ENCODE results near the gene WFS1.

Gene WFS1

DNA sequence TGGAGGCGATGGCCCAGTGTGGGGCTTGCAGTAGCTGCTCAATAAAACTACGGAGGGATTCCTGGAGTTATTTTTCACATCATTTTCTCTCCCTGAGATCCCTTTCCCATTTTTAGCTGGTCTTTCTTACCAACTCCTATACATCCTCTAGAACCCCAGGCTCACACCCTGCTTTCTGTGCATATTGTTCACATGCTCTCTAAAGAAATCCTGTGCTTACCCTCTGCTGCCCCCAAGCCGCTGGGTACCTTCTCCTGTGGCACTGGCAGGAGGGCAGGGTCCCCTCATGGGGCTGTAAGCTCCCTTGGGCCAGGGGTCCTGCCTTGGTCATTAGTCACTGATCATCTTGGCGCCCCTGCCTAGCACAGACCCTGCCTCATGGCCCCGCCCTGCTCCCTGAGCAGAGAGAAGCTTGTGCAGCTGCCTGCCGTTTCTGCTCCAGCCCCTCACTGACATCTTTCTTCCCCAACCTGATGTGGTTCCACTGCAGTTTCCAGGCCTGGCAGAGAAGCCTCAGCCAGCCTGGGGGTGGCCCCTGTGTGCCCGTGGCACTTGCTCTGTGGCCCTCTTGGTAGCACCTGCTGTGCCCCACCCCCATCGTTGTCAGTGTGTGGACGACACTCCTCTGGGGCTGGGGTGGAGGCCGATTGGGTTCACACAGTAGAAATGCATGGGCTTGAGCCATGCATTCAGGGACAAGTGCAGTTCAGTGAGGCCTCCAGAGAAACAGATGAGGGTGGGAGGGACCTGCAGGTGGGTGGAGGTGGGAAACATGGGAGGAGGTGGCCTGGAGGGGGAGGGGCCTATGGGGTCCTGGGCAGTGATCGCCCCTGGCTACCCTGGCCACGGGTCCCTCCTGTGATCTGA lies 69.5 kb downstream of the WFS1 start:
- no peak for DNase-seq (ENCODE audit: low read depth, low spot score)

DNA sequence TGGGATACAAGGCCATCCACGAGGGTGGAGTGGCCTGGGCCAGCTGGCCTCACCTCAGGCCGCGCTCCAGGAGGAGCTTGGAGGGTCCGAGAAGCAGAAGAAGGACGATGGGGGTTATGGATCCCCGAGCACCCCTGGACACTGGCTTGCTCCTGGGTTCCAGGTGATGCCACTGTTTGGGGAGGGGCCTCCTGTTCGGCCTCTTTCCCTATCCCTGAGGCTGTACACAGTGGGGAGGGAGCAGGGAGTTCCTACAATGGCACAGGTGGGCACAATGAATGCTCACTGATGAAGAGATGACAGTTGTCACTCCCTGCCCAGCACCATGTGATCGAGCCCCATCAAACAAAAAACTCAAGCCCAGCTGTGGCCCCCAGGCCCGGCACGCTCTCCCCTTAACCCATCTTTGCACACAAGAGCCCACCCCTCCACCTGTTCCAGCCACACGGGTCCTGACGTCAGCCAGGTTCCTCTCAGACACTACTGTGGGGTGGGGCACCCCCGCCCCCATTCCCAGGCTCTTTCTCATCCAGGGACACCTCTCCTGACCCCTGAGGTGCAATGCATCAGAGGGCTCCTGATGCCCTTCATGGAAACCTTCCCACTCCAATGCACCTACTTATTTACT lies 70.3 kb downstream of the WFS1 start:
- no peak for DNase-seq (ENCODE audit: low read depth, low spot score)

DNA sequence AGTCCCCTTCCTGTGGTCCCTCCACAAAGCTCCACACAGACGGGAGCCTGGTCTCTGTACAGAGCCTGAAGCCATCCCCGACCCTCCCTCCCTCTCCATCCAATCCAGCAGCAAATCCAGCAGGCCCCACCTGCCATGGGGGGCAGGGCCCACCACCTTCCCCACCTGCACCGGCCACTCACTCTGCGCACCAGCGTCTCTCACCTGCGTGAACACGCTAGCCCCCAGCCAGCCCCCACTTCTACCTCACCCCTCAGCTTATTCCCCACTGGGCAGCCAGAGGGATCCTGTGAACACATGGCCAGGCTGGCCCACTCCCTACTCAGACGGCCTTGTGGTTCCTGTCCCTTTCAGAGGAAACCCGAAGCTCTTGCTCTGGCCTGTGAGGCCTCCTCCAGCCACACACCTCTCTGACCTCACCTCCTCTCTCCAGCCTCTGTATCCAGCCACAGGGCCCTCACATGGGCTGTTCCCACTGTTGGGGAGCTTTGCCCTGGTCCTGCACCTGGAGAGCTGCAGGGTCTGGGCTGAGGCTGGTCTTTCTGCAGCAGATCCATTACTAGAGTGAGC lies 70.9 kb downstream of the WFS1 start:
- DNase-seq (ENCODE audit: low read depth, low spot score), result no peak

DNA sequence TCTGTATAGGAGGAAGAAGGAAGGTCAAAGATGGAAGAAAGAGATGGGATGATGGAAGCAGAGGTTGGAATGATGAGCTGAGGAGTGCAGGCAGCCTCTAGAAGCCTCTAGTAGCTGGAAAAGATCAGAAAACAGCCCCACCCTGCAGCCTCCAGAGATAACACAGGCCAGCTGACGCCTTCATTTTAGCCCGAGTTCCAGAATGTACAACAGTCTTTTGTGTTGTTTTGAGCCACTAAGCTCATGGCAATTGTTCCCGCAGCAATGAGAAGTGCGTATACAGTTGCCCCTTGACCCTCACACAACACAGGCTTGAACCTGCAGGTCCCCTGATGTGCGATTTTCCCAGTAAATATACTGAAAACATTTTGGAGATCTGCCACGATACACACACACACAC lies 72.0 kb downstream of the WFS1 start:
- no peak for DNase-seq (ENCODE audit: low read depth, low spot score)

DNA sequence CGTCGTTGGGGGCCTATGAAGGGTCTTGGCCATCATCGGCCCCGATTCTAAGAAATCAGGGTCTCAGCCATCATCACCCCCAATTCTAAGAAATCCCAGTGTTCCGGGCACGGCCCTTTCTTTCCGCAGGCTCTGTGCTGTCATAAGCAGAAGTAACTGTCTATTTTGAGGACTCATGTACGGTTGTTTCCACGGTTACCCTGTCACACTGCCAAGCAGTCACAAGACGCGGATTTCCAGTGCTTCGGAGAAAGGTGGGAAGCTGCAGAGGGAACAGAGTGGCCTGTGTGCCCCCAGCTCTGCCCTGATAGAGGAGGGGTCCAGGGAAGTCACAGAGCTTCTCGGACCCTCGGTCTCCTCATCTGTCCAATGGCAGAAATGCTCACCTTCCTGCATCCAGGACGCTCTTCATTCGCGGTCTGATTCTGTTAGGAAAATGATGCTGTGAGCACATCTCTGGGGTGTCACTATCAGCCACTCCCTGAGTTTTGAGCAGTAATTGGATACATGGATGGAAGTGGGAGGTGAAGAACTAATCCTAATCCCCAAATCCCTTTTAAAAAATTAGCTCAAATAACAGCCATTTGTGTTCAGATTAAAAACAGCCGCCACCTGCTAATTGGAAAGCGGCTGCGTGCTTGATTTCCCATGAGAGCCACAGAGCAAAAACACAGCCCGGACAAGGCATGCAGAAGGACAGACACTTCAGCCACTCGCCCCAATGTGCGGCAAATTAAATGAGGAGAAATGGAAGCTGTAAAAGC lies 73.1 kb downstream of the WFS1 start:
- DNase-seq (ENCODE audit: low read depth, low spot score), result no peak

DNA sequence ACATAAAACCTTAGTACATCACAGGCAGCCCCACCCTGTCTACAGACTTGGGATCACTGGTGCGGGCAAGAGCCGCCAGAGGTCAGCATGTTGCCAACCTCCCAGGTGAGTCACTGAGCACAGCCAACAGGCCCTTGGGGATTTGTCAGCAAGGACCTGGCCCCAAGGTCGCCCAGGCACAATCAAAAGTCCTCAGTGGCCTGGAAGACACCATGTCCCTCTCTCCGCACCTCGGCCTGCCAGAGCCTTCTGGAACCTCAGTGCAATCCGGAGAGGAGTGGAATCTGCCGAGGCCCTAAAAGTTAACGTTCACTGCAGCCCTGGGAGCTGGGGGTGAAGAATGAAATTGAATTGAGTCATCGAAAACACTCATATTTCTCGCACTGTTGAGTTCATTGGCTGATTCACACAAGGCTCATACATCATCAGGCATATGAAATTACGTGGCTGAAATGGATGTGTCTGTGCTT lies 74.3 kb downstream of the WFS1 start:
- DNase-seq (ENCODE audit: low read depth, low spot score), result peak; percentile 50

DNA sequence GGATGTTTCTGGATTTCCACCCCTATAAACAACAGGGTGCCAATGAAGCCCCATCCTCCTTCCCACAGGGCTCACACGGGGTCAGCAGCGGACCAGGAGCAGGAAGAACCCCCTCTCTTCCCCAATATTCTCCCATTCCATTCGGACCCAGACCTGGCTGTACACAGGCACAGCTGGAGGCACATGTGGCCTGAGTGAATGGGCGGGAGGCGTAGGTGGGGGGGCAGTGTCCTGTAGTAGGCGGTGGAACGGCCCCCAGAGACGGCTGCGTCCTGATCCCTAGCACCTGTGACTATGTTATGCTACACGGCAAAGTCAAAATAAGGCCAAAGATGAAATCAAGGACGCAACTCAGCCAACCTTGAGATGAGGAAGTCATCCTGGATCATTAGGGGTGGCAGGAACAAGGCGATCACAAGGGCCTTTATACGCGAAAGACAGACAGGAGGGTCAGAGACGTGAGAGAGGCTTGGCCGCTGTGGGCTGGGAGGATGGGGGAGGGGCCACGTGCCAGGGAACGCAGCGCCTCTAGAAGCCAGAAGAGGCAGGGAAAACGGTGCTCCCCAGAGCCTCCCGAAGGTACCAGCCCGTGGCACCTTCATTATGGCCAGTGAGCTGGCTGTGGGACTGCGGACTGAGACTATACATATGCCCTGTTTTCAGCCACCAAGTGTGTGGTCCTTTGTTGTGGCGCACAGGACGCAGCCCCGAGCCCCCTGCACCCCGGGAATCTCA lies 75.6 kb downstream of the WFS1 start:
- no peak for DNase-seq (ENCODE audit: low read depth, low spot score)

DNA sequence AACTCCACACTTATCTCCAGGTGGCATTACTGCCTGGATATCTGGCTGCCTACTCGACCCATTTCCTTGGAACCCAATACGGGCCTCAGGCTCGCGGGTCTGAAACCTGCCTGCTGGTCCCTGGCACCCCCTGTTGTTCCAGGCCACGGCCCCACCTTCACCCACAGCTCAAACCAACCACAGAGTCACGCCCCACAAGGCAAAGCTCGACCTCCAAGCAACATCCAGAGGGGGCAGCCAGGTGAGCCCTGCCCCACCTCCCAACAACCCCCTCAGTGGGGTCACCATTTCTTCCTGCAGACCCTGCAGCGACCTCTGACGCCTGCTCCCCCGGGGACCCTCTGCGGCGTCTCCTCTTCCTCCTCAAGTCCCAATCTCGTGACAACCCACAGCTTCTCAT lies 76.2 kb downstream of the WFS1 start:
- DNase-seq (ENCODE audit: low read depth, low spot score), result no peak

DNA sequence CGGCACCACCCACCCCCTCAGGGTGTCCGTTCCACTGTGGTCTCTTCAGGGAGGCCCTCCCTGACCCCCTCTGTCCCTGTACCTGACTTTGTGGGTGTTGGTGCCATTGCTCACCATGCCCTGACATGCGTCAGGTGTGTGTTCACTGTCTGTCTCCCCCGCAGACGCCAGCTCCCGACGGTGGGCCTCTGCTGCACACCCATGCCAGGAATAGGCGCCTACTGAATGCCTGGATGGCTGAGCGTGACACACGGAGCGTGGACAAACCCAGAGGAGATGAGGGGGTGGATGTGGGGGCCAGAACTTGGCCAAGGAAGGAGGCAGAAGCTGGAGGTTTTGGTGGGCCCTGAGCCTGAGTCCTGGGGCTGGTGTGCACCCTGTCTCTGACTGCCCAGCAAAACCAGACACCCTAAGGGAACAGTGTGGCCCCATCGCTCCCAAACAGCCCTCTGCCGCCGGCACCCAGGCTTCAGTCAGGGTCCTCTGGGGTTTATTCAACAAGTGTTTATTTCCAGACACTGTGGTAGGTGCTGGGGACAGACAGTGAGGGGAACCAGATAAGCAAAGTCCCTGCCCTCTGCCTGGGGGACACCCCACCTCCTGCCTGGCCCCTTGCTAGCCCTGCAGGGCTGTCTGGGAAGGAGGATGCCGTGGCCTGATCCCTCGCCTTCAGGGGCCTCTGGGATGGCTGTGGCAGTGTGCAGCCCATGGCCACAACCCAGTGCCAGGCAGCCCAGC lies 76.9 kb downstream of the WFS1 start:
- no peak for DNase-seq (ENCODE audit: low read depth, low spot score)

DNA sequence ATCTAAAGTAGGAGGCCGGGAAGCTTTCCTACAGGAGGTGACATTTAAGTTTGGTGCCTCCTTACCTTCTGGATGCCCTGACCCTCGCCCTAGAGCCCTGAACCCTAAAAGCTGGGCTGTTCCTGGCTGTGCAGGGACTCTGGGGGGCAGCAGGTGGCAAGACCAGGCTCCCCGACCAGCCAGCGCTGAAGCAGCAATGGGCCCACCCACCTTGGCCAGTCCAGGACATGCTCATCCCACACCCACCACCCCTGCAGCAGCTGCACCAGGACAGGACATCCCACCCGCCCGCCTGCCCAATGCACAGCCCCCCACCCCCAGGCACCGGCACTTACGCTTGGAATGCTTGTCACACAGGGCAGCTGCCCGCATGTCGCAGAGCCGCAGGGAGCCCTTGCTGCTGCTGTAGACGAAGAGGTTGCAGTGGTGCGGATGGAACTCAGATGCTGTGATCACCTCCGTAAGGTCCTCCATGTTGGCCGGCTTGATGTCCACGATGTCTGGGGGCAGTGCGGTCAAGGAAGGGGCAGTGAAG lies 77.9 kb downstream of the WFS1 start:
- DNase-seq (ENCODE audit: low read depth, low spot score), result no peak

DNA sequence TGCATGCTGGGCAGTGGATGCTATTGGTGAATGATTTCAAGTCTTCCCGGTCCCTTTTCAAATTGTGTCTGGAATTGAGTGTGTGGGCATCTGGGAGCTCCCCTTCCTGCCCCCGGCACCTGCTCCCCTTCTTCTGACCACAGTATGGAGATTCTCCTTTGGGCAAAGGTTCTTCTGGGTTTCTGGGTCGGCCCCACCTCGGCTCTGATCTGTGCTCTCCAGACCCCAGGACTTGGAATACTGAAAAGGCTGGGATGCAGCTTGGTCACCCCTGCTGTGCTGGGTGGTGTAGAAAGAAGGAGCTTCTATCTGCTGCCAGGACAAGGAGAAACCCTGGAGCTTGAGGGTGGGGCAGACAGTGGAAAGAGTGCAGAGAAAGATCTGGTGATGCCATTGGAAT lies 78.8 kb downstream of the WFS1 start:
- no peak for DNase-seq (ENCODE audit: low read depth, low spot score)

DNA sequence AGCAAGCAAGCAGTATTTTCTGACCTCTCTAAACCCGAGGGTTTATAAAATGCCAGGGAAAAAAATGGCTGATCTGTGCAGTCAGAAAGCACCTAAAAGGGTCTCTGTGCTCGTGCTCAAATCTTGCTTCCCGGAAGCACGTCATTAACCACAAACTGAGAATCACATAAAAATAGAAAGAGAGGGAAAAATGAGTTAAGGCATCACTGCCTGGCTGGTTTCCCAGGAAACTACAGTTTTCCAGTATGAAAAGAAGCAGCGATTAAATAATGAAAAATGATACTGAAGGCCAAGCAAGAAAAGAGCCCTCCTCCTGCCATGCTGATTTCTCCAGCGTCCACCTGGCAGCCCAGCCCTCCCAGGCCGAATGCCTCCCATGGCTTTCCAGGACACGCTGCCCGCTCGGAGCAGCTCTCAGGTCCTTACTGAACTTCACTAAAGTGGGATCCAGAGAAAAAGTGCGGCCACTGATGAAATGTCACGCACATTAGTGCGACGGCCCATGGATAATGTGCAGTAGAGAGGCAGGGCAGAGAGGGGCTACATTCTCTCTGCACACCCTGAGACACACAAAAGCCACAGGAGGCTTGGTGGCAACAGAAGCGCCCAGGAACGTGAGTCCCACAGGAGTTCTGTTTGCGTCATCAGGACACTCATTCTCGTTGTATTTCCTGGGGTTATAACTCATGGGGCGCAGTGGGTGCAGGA lies 80.4 kb downstream of the WFS1 start:
- no peak for DNase-seq (ENCODE audit: low read depth, low spot score)

DNA sequence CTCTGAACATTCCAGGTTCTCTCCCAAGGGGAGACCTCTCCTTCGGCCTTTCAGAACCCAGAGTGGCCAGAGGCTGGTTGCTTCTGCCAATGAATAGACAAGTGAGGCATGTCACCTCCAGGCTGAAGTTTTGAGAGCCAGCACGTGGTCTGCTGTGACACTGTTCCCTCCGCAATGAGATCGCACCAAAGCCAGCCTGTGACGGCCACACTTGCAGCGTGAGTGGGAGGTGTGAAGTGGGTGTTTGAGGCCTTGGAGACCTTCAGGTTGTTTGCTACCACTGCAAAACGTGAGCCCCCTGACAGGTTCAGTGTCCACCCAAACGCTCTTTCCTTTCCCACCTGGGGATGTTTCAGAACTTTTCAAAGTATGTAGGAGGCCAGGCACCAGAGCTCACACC lies 81.0 kb downstream of the WFS1 start:
- DNase-seq (ENCODE audit: low read depth, low spot score), result no peak

DNA sequence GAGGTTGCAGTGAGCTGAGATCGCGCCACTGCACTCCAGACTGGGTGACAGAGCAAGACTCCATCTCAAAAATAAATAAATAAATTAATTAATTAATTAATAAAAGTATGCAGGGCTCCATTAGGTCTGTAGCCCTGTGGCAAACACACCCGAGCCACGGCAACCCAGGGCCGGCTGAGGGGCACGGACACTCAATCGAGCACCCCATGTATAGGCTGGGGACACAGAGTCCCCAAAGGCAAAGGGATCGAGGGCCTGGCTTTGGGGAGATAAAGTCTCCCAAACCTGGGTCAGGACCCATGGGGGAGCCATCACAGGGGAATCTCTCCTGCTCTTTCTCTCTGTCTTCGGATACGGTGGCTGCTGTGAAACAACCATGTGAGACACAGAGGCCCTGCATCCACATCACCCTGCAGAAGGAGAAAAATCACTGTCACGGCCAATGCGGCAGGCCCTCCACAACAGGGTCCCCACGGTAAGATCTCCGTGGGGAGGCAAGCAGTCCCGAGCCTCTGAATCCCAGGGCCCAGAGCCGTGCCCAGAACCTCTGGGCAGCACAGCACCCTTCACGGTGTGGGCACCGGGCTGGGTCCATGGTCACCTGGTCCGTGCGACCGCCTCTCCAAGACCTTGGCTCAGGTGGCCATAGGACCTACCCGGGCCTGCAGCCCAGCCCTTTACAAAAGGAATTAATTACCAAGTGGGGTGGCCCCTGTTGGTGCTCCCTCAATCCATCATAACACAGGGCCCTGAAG lies 81.8 kb downstream of the WFS1 start:
- no peak for DNase-seq (ENCODE audit: low read depth, low spot score)

DNA sequence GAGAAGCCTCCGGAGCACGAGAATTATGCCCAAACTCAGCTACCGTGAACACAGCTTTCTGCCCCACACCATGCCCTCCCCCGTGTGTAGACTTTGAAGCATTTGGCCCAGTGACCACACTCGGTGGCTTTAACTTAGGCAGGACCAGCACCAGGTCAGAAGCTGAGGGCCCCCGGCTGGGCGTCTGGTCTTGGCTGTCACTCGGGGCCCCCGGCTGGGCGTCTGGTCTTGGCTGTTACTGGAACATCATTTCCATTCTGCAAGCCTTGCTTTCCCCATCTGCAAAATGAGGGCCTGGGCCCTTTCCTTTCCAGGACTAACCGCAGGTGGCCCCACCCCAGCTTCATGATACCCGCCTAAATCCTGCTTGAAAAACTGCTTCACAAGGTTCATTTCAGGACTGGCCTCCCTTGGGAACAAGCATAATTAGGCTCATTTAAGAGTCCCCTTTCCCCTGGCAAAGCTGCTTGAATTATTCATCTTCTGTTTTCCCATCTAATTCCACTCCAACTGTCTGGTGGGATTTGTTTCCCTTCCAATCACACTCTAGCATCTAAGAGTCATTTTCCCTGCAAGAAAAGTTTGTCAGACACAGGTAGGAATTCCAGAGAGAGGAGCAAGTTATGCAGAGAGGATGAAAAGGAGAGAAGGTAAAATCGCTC lies 82.5 kb downstream of the WFS1 start:
- DNase-seq (ENCODE audit: low read depth, low spot score), result no peak
